SH-SY5Y (cell line): ENCODE results near the gene RNASE1.

Experiments used
- GATA2 ChIP-seq: IDR thresholded peaks from 2 replicates; pipeline ENCODE4 v1.6.1; 2011; ENCODE audit warnings: mild to moderate bottlenecking, low read depth, low read length
- GATA3 ChIP-seq: IDR thresholded peaks from 2 replicates; pipeline ENCODE4 v1.6.1; 2011; ENCODE audit warnings: low read depth, mild to moderate bottlenecking, low read length, moderate library complexity

DNA sequence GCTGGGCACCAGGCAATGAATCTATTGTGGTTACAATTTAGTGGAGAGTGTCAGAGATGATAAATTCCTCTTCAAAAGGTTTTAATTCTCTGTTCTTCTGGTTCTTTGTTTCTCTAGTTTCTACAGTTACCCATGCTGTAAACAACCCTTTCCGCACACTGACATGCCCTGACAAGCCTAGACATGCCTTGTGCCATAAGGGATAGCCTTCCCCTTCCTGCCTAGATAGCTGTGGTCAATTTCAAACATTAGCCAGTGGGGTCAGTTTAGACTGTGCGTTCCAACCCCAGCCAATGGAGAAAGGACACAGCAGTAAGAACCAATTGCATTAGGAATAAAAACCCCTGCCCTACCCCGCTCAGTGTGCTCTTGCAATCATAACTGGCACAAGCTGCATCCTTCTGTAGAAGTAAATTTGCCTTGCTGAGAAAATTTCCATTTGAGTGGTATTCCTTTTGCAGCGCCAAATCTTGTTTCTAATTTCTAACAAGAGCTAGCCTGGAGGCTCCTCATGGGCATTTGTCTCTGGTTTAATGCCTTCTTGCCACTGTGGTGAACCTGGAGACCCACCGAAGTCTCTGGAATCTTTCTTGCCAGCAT lies 50.6 kb downstream of the RNASE1 start:
- no peak for TF ChIP-seq GATA2
- no peak for TF ChIP-seq GATA3
